WTC11 (cell line): ENCODE measurements around the gene RASL12. TPM values are rescaled to one million over a fixed set of nuclear protein-coding genes. Genes with fewer than 3 reads are reported as not detected.

Experiments
- ATAC-seq: fragments of 200-7000 bp; cut with Tn5 transposase; 2 replicates; pipeline ENCODE4 v1.10.0; 2021; ENCODE audit warnings: mild to moderate bottlenecking, moderate library complexity
- CTCF ChIA-PET: fragments of 300-600 bp; sonication (Branson Sonifier 250); formaldehyde crosslinking; loops from one replicate; lab custom pipeline; 2021; ENCODE audit warnings: antibody characterized with exemption; lab: Charles Lee
- POLR2A ChIA-PET: fragments of 350-600 bp; sonication (Branson Sonifier 250); formaldehyde crosslinking; loops from one replicate; lab custom pipeline; 2021; ENCODE audit warnings: antibody characterized with exemption; lab: Charles Lee
- DNase-seq: peaks from one replicate; pipeline ENCODE4 v3.0.0; 2021; ENCODE audit warnings: low spot score
- H3K27ac Mint-ChIP-seq: 2 replicates; pipeline ENCODE4 v1.8.0; 2021; ENCODE audit warnings: mixed read lengths
- H3K27me3 Mint-ChIP-seq: 2 replicates; pipeline ENCODE4 v1.8.0; 2021; ENCODE audit warnings: low read depth, mild to moderate bottlenecking, moderate library complexity, mixed read lengths
- H3K36me3 Mint-ChIP-seq: 2 replicates; pipeline ENCODE4 v1.8.0; 2021; ENCODE audit warnings: mixed read lengths
- H3K4me1 Mint-ChIP-seq: 2 replicates; pipeline ENCODE4 v1.8.0; 2022; ENCODE audit warnings: mixed read lengths
- H3K4me3 Mint-ChIP-seq: 2 replicates; pipeline ENCODE4 v1.8.0; 2021; ENCODE audit warnings: mild to moderate bottlenecking, moderate library complexity, mixed read lengths
- H3K9me3 Mint-ChIP-seq: 2 replicates; pipeline ENCODE4 v1.8.0; 2021; ENCODE audit warnings: mixed read lengths
- ELF4 ChIP-seq: sonication (generic); formaldehyde crosslinking; IDR thresholded peaks from 2 replicates; pipeline ENCODE4 v1.8.1; 2022; ENCODE audit warnings: low read depth, mild to moderate bottlenecking, moderate library complexity, missing genetic modification reagents
- ESRRA ChIP-seq: sonication (generic); formaldehyde crosslinking; IDR thresholded peaks from 2 replicates; pipeline ENCODE4 v1.8.1; 2022; ENCODE audit warnings: mild to moderate bottlenecking, missing genetic modification reagents, borderline replicate concordance
- FOXK1 ChIP-seq: sonication (generic); formaldehyde crosslinking; IDR thresholded peaks from 2 replicates; pipeline ENCODE4 v1.8.0; 2022; ENCODE audit warnings: mild to moderate bottlenecking, moderate library complexity, missing genetic modification reagents
- GABPB1 ChIP-seq: sonication (generic); formaldehyde crosslinking; IDR thresholded peaks from 2 replicates; pipeline ENCODE4 v1.8.1; 2023; ENCODE audit warnings: mild to moderate bottlenecking, missing genetic modification reagents
- GRHL2 ChIP-seq: fragments of 250-450 bp; sonication (Bioruptor Pico); IDR thresholded peaks from 2 replicates; pipeline ENCODE4 v1.8.0; 2022; ENCODE audit warnings: mild to moderate bottlenecking, moderate library complexity; ENCODE audit not compliant: insufficient replicate concordance, severe bottlenecking
- KAT7 ChIP-seq: sonication (generic); formaldehyde crosslinking; IDR thresholded peaks from 2 replicates; pipeline ENCODE4 v1.8.1; 2023; ENCODE audit warnings: missing genetic modification reagents, mild to moderate bottlenecking, borderline replicate concordance
- MXD4 ChIP-seq: fragments of 250-450 bp; sonication (Bioruptor Pico); IDR thresholded peaks from 2 replicates; pipeline ENCODE4 v1.8.0; 2021; ENCODE audit warnings: mild to moderate bottlenecking, moderate library complexity, borderline replicate concordance
- NFATC4 ChIP-seq: fragments of 250-450 bp; sonication (Bioruptor Pico); IDR thresholded peaks from 2 replicates; pipeline ENCODE4 v1.9.0; 2021; ENCODE audit warnings: mild to moderate bottlenecking
- NR3C1 ChIP-seq: sonication (generic); formaldehyde crosslinking; conservative IDR thresholded peaks from 2 replicates; pipeline ENCODE4 v1.8.1; 2023; ENCODE audit warnings: low read depth, mild to moderate bottlenecking, missing genetic modification reagents
- RELA ChIP-seq: sonication (generic); formaldehyde crosslinking; IDR thresholded peaks from 2 replicates; pipeline ENCODE4 v1.8.1; 2022; ENCODE audit warnings: missing genetic modification reagents, mild to moderate bottlenecking, borderline replicate concordance
- SP1 ChIP-seq: sonication (generic); formaldehyde crosslinking; conservative IDR thresholded peaks from 2 replicates; pipeline ENCODE4 v1.8.1; 2022; ENCODE audit warnings: missing genetic modification reagents
- TCF7 ChIP-seq: sonication (generic); formaldehyde crosslinking; IDR thresholded peaks from 2 replicates; pipeline ENCODE4 v1.8.0; 2022; ENCODE audit warnings: mild to moderate bottlenecking, low read depth, missing genetic modification reagents, moderate library complexity
- TEAD1 ChIP-seq: sonication (generic); formaldehyde crosslinking; IDR thresholded peaks from 2 replicates; pipeline ENCODE4 v1.8.0; 2022; ENCODE audit warnings: mild to moderate bottlenecking, missing genetic modification reagents
- TP53 ChIP-seq: sonication (generic); formaldehyde crosslinking; IDR thresholded peaks from 2 replicates; pipeline ENCODE4 v1.8.1; 2023; ENCODE audit warnings: mild to moderate bottlenecking, missing genetic modification reagents
- ZNF396 ChIP-seq: fragments of 250-450 bp; sonication (Bioruptor Pico); IDR thresholded peaks from 2 replicates; pipeline ENCODE4 v1.8.0; 2021; ENCODE audit warnings: mild to moderate bottlenecking, moderate library complexity, borderline replicate concordance
- ZNF416 ChIP-seq: fragments of 250-450 bp; sonication (Bioruptor Pico); IDR thresholded peaks from 2 replicates; pipeline ENCODE4 v1.9.0; 2021; ENCODE audit warnings: mild to moderate bottlenecking, inconsistent platforms
- total RNA-seq: library from RNA; stranded (reverse); gene quantifications from 3 replicates; pipeline ENCODE4 v1.2.3, GENCODE V29; 2021
- TF ChIP-seq, protein P1 (sequence below): sonication (generic); formaldehyde crosslinking; IDR thresholded peaks from 2 replicates; pipeline ENCODE4 v1.8.1; 2023; ENCODE audit warnings: mild to moderate bottlenecking, missing genetic modification reagents, moderate library complexity
- TF ChIP-seq, protein P2 (sequence below): sonication (generic); formaldehyde crosslinking; IDR thresholded peaks from 2 replicates; pipeline ENCODE4 v1.8.1; 2022; ENCODE audit warnings: mild to moderate bottlenecking, moderate library complexity, missing genetic modification reagents
- TF ChIP-seq, protein P3 (sequence below): sonication (generic); formaldehyde crosslinking; IDR thresholded peaks from 2 replicates; pipeline ENCODE4 v1.8.1; 2023; ENCODE audit warnings: mild to moderate bottlenecking, moderate library complexity, missing genetic modification reagents
- TF ChIP-seq, protein P4 (sequence below): sonication (generic); formaldehyde crosslinking; IDR thresholded peaks from 2 replicates; pipeline ENCODE4 v1.8.0; 2022; ENCODE audit warnings: mild to moderate bottlenecking, missing genetic modification reagents
- TF ChIP-seq, protein P5 (sequence below): fragments of 250-450 bp; sonication (Bioruptor Pico); IDR thresholded peaks from 2 replicates; pipeline ENCODE4 v2.1.2; 2022; ENCODE audit warnings: mild to moderate bottlenecking, moderate library complexity
- TF ChIP-seq, protein P6 (sequence below): sonication (generic); formaldehyde crosslinking; IDR thresholded peaks from 2 replicates; pipeline ENCODE4 v1.8.0; 2023; ENCODE audit warnings: mild to moderate bottlenecking, missing genetic modification reagents
- TF ChIP-seq, protein P7 (sequence below): sonication (generic); formaldehyde crosslinking; IDR thresholded peaks from 2 replicates; pipeline ENCODE4 v1.8.0; 2022; ENCODE audit warnings: mild to moderate bottlenecking, missing genetic modification reagents

RASL12 gene
- total RNA-seq, 1 experiment from 2014 or later = 5.6 TPM

DNA sequence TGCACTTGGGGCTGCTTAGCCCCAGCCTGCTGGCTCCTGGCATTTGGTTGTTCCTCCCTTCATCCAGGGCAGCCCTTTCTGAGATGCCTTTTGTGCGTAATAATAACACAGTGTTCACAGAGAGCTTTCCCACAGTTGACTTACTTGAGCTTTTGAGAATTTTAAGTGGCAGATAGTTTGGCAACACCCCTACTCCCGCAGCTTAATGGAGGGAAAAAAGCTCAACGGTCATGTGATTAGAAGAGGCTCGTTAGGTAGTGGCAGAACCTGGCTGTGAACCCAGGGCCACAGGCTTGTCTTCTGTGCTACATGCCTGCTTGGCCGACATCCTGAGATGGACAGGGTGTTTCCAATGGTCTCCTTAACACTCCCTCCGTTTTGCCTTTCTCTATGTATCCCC is 13.5 kb upstream of the RASL12 start:
- ChIA-PET POLR2A (no interaction called here), CTCF (interaction anchor here (1.2 to 15.1 kb wide), 4 partner anchors 13 to 48 kb away, joined by 4 to 308 read pairs (median 146); partner anchors contain the start of gene RASL12)
- H3K4me1 Mint-ChIP-seq = peaks cover 65% of the 10 kb centered on the region
- no peak overlapping the region for H3K4me3 Mint-ChIP-seq
- no peaks in the 10 kb centered on the region for H3K9me3 Mint-ChIP-seq
- no peak for DNase-seq
- H3K36me3 Mint-ChIP-seq = no peaks in the 10 kb centered on the region
- no peak overlapping the region for H3K27ac Mint-ChIP-seq
- peaks cover 22% of the 10 kb centered on the region for H3K27me3 Mint-ChIP-seq
- TF ChIP-seq, protein P1, sequence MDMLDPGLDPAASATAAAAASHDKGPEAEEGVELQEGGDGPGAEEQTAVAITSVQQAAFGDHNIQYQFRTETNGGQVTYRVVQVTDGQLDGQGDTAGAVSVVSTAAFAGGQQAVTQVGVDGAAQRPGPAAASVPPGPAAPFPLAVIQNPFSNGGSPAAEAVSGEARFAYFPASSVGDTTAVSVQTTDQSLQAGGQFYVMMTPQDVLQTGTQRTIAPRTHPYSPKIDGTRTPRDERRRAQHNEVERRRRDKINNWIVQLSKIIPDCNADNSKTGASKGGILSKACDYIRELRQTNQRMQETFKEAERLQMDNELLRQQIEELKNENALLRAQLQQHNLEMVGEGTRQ (CRISPR knock-in tag) = peak; percentile 45
- TF ChIP-seq TCF7 (no peak), RELA (CRISPR knock-in tag) (no peak), ELF4 (no peak)
- ATAC-seq = no peak

DNA sequence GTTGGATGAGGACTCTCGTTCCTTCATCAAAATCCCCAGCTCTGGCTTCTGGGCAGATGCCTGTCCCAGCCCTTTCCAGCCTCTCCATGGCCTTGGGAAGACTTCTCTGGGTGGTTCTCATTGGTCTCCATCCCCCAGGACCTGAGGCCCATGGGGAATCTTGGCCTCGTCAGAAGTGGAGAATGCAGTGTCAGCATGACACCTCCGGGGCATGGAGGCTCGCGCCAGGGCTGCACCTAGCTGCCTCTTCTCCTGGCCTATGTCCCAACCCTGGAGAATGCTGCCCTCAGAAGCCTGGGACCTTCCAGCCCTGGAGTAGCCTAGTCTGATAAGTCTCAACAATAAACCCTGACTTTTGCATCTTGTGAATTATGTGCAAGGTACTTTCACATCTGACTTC is 11.8 kb upstream of the RASL12 start:
- H3K27me3 Mint-ChIP-seq = peaks cover 14% of the 10 kb centered on the region
- TF ChIP-seq TEAD1 (CRISPR knock-in tag) (no peak), ESRRA (CRISPR knock-in tag) (no peak), GRHL2 (CRISPR knock-in tag) (no peak), ZNF416 (CRISPR knock-in tag) (no peak), MXD4 (CRISPR knock-in tag) (no peak), GABPB1 (CRISPR knock-in tag) (no peak), RELA (CRISPR knock-in tag) (no peak), FOXK1 (no peak)
- TF ChIP-seq, protein P2, sequence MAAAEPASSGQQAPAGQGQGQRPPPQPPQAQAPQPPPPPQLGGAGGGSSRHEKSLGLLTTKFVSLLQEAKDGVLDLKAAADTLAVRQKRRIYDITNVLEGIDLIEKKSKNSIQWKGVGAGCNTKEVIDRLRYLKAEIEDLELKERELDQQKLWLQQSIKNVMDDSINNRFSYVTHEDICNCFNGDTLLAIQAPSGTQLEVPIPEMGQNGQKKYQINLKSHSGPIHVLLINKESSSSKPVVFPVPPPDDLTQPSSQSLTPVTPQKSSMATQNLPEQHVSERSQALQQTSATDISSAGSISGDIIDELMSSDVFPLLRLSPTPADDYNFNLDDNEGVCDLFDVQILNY = no peak
- TF ChIP-seq, protein P3, sequence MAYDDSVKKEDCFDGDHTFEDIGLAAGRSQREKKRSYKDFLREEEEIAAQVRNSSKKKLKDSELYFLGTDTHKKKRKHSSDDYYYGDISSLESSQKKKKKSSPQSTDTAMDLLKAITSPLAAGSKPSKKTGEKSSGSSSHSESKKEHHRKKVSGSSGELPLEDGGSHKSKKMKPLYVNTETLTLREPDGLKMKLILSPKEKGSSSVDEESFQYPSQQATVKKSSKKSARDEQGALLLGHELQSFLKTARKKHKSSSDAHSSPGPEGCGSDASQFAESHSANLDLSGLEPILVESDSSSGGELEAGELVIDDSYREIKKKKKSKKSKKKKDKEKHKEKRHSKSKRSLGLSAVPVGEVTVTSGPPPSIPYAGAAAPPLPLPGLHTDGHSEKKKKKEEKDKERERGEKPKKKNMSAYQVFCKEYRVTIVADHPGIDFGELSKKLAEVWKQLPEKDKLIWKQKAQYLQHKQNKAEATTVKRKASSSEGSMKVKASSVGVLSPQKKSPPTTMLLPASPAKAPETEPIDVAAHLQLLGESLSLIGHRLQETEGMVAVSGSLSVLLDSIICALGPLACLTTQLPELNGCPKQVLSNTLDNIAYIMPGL = no peak
- TF ChIP-seq, protein P4, sequence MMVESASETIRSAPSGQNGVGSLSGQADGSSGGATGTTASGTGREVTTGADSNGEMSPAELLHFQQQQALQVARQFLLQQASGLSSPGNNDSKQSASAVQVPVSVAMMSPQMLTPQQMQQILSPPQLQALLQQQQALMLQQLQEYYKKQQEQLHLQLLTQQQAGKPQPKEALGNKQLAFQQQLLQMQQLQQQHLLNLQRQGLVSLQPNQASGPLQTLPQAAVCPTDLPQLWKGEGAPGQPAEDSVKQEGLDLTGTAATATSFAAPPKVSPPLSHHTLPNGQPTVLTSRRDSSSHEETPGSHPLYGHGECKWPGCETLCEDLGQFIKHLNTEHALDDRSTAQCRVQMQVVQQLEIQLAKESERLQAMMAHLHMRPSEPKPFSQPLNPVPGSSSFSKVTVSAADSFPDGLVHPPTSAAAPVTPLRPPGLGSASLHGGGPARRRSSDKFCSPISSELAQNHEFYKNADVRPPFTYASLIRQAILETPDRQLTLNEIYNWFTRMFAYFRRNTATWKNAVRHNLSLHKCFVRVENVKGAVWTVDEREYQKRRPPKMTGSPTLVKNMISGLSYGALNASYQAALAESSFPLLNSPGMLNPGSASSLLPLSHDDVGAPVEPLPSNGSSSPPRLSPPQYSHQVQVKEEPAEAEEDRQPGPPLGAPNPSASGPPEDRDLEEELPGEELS (CRISPR knock-in tag) = no peak
- TF ChIP-seq, protein P5, sequence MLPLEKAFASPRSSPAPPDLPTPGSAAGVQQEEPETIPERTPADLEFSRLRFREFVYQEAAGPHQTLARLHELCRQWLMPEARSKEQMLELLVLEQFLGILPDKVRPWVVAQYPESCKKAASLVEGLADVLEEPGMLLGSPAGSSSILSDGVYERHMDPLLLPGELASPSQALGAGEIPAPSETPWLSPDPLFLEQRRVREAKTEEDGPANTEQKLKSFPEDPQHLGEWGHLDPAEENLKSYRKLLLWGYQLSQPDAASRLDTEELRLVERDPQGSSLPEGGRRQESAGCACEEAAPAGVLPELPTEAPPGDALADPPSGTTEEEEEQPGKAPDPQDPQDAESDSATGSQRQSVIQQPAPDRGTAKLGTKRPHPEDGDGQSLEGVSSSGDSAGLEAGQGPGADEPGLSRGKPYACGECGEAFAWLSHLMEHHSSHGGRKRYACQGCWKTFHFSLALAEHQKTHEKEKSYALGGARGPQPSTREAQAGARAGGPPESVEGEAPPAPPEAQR (CRISPR knock-in tag) = no peak
- TF ChIP-seq, all 79 proteins: peak for 0
- no peaks in the 10 kb centered on the region for H3K9me3 Mint-ChIP-seq
- ChIA-PET CTCF (interaction anchor here (3.1 to 15.1 kb wide), 5 partner anchors 12 to 45 kb away, joined by 27 to 308 read pairs (median 71); partner anchors contain the start of gene RASL12), POLR2A (no interaction called here)
- no peak overlapping the region for H3K4me3 Mint-ChIP-seq
- no peaks in the 10 kb centered on the region for H3K36me3 Mint-ChIP-seq
- DNase-seq (no peak), ATAC-seq (no peak)
- no peak overlapping the region for H3K27ac Mint-ChIP-seq
- H3K4me1 Mint-ChIP-seq = peaks cover 48% of the 10 kb centered on the region

DNA sequence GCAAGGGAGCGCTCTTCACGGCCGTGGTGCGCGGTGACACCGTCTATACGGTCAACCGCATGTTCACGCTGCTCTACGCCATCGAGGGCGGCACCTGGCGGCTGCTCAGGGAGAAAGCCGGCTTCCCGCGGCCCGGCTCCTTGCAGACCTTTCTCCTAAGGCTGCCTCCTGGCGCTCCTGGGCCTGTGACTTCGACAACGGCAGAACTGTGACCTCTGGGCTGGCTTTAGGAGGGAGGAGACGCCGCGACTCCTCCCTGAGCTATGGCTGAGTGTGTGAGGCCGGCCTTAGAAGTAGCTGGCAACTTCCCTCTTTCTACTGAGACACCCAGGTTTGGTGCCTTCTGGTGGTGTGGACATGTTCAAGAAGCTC is 10.2 kb upstream of the RASL12 start:
- ChIA-PET POLR2A (interaction anchor here (1.1 kb wide), 1 partner anchor 14 kb away, joined by 3 read pairs; no protein-coding TSS in a partner anchor), CTCF (interaction anchor here (0.5 to 15.1 kb wide), 15 partner anchors 9 to 463 kb away, joined by 3 to 308 read pairs (median 5); partner anchors contain the start of gene RASL12)
- peaks cover 32% of the 10 kb centered on the region for H3K4me1 Mint-ChIP-seq
- peak; percentile 86 for DNase-seq
- no peak overlapping the region for H3K27ac Mint-ChIP-seq
- H3K36me3 Mint-ChIP-seq = peaks cover 4% of the 10 kb centered on the region; the same call in 1 of the 2 replicates
- peaks cover 9% of the 10 kb centered on the region for H3K9me3 Mint-ChIP-seq
- ATAC-seq = peak; percentile 75
- peaks cover 12% of the 10 kb centered on the region for H3K27me3 Mint-ChIP-seq
- H3K4me3 Mint-ChIP-seq = no peak overlapping the region
- TF ChIP-seq, protein P6, sequence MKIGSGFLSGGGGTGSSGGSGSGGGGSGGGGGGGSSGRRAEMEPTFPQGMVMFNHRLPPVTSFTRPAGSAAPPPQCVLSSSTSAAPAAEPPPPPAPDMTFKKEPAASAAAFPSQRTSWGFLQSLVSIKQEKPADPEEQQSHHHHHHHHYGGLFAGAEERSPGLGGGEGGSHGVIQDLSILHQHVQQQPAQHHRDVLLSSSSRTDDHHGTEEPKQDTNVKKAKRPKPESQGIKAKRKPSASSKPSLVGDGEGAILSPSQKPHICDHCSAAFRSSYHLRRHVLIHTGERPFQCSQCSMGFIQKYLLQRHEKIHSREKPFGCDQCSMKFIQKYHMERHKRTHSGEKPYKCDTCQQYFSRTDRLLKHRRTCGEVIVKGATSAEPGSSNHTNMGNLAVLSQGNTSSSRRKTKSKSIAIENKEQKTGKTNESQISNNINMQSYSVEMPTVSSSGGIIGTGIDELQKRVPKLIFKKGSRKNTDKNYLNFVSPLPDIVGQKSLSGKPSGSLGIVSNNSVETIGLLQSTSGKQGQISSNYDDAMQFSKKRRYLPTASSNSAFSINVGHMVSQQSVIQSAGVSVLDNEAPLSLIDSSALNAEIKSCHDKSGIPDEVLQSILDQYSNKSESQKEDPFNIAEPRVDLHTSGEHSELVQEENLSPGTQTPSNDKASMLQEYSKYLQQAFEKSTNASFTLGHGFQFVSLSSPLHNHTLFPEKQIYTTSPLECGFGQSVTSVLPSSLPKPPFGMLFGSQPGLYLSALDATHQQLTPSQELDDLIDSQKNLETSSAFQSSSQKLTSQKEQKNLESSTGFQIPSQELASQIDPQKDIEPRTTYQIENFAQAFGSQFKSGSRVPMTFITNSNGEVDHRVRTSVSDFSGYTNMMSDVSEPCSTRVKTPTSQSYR (CRISPR knock-in tag) = 0 out of 2 replicates have a peak, but pooled peaks have one; percentile 40
- TF ChIP-seq NR3C1 (CRISPR knock-in tag) = no peak
- no peak for TF ChIP-seq NFATC4
- no peak for TF ChIP-seq TP53
- no peak for TF ChIP-seq ZNF396
- peak; percentile 54; the same call in 1 of the 2 replicates for TF ChIP-seq SP1
- TF ChIP-seq FOXK1 = peak; percentile 38; the same call in 1 of the 2 replicates
- TF ChIP-seq, protein P7, sequence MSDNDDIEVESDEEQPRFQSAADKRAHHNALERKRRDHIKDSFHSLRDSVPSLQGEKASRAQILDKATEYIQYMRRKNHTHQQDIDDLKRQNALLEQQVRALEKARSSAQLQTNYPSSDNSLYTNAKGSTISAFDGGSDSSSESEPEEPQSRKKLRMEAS (CRISPR knock-in tag) = peak; percentile 95
- no peak for TF ChIP-seq KAT7 (CRISPR knock-in tag)
